SK-N-DZ (cell line): ENCODE measurements around the gene HRH2.
"Not testable (repeated sequence)": the region's sequence is repeated elsewhere in the genome, so short reads cannot be mapped to it uniquely, and the experiment has no call there.

ENCODE experiments used
- DNase-seq: peaks from one replicate; pipeline ENCODE4 v3.0.0-alpha.2; 2015; ENCODE audit warnings: low spot score

The HRH2 gene

GRCh38 chr5:175646251-175646650, 11.6 kb upstream of the HRH2 start:
- no peak for DNase-seq

GRCh38 chr5:175649967-175650366, 7.9 kb upstream of the HRH2 start:
- no peak for DNase-seq

- DNase-seq: not testable (repeated sequence)
Measured at GRCh38 chr5:175650430-175651205, 7.3 kb upstream of the HRH2 start.

- DNase-seq: no peak
Measured at GRCh38 chr5:175652741-175653663, 4.9 kb upstream of the HRH2 start.

- no peak for DNase-seq
Measured at GRCh38 chr5:175653763-175654162, 4.1 kb upstream of the HRH2 start.

- DNase-seq: no peak
Measured at GRCh38 chr5:175654339-175654738, 3.5 kb upstream of the HRH2 start.

- DNase-seq: no peak
Measured at GRCh38 chr5:175654807-175655206, 3.1 kb upstream of the HRH2 start.

- DNase-seq: no peak
Measured at GRCh38 chr5:175655411-175655810, 2.5 kb upstream of the HRH2 start.

- no peak for DNase-seq
Measured at GRCh38 chr5:175656966-175657365, 905 bp upstream of the HRH2 start.

GRCh38 chr5:175658299-175659145, 651 bp downstream of the HRH2 start:
- no peak for DNase-seq

GRCh38 chr5:175659546-175660253, 1.8 kb downstream of the HRH2 start:
- DNase-seq: no peak

GRCh38 chr5:175663186-175664184, 5.6 kb downstream of the HRH2 start:
- DNase-seq: no peak

- no peak for DNase-seq
Measured at GRCh38 chr5:175664723-175665122, 6.9 kb downstream of the HRH2 start.

- DNase-seq: no peak
Measured at GRCh38 chr5:175666216-175666615, 8.3 kb downstream of the HRH2 start.

GRCh38 chr5:175668006-175668405, 10.1 kb downstream of the HRH2 start:
- DNase-seq: no peak

GRCh38 chr5:175670372-175670771, 12.5 kb downstream of the HRH2 start:
- DNase-seq: no peak

- no peak for DNase-seq
Measured at GRCh38 chr5:175671013-175671412, 13.1 kb downstream of the HRH2 start.

- no peak for DNase-seq
Measured at GRCh38 chr5:175672976-175673648, 15.2 kb downstream of the HRH2 start.

GRCh38 chr5:175674731-175675346, 17.0 kb downstream of the HRH2 start:
- no peak for DNase-seq
